HCT116 (cell line): ENCODE results near the gene RPS16. TPM values are rescaled to one million over a fixed set of nuclear protein-coding genes. Genes with fewer than 3 reads are reported as not detected.

Experiments
- ATAC-seq: fragments of 200-7000 bp; cut with Tn5 transposase; 2 replicates; pipeline ENCODE4 v1.9.1; 2020; ENCODE audit warnings: mild to moderate bottlenecking, moderate library complexity
- BruUV-seq: library from RNA; stranded (reverse); fragments of 400-500 nt; replicated peaks from 2 replicates; lab custom pipeline; 2021; lab: Mats Ljungman, UMichigan
- CTCF ChIA-PET: fragments of 300-600 bp; sonication (Branson Sonifier 250); formaldehyde crosslinking; loops from one replicate; lab custom pipeline; 2021; ENCODE audit warnings: antibody characterized with exemption; lab: Charles Lee
- POLR2A ChIA-PET: fragments of 300-600, 350-600 bp; sonication (Branson Sonifier 250); formaldehyde crosslinking; loops from one replicate; lab custom pipeline; 2021; ENCODE audit warnings: antibody characterized with exemption; lab: Charles Lee
- RAD21 ChIA-PET, 2 experiments: fragments of 300-600 bp; sonication (Branson Sonifier 250); formaldehyde crosslinking; loops; one replicate each; lab custom pipeline; 2023; ENCODE audit warnings: low total read pairs in 2 of 2; ENCODE audit not compliant: uncharacterized antibody in 2 of 2, unreplicated experiment in 2 of 2, low non-redundant PET in 1 of 2; lab: Charles Lee
- DNase-seq: peaks from one replicate; pipeline ENCODE4 v3.0.0-alpha.2; 2010; ENCODE audit warnings: low read depth, low spot score
- H2AFZ ChIP-seq: fragments of 200-600 bp; shearing (Covaris generic), sonication (generic); 2 replicates; pipeline ENCODE4 v1.6.1; 2017; ENCODE audit warnings: low read depth, mixed run types, mixed read lengths, antibody characterized with exemption, low read length; ENCODE audit not compliant: poor library complexity, severe bottlenecking
- H3K27ac ChIP-seq: 2 replicates; pipeline ENCODE4 v1.5.1; 2012; ENCODE audit warnings: low read depth, low read length
- H3K27me3 ChIP-seq: fragments of 200-600 bp; sonication (generic); 2 replicates; pipeline ENCODE4 v1.6.1; 2016; ENCODE audit warnings: mixed run types, low read length, mixed read lengths; ENCODE audit not compliant: insufficient read depth
- H3K36me3 ChIP-seq, 2 experiments: fragments of 200-500 bp in 1 of 2; fragments of 200-600 bp in 1 of 2; sonication (Bioruptor generic) in 1 of 2; sonication (generic) in 1 of 2; 2 replicates each; pipeline versions ENCODE4 v1.5.1 to v1.6.1; 2014 to 2016; ENCODE audit warnings: low read length in 2 of 2, inconsistent platforms in 1 of 2, mixed read lengths in 1 of 2, mixed run types in 1 of 2; ENCODE audit not compliant: insufficient read depth in 2 of 2, control insufficient read depth in 1 of 2
- H3K4me1 ChIP-seq, 2 experiments: fragments of 200-600 bp in 1 of 2; sonication (generic) in 1 of 2; 2 replicates each; pipeline versions ENCODE4 v1.5.1 to v1.6.1; 2012 to 2017; ENCODE audit warnings: low read length in 2 of 2, inconsistent platforms in 1 of 2, mild to moderate bottlenecking in 1 of 2, mixed read lengths in 1 of 2, mixed run types in 1 of 2, moderate library complexity in 1 of 2; ENCODE audit not compliant: insufficient read depth in 2 of 2, control insufficient read depth in 1 of 2
- H3K4me2 ChIP-seq: fragments of 200-600 bp; sonication (generic); 2 replicates; pipeline ENCODE4 v1.6.1; 2017; ENCODE audit warnings: mixed run types, low read length, mixed read lengths
- H3K4me3 ChIP-seq, 2 experiments: fragments of 200-600 bp in 1 of 2; sonication (generic) in 1 of 2; replicated peaks in 1 of 2; 2 replicates each; pipeline ENCODE4 v1.5.1; 2011 to 2016; ENCODE audit warnings: low read length in 2 of 2, control low read depth in 1 of 2, low read depth in 1 of 2, mild to moderate bottlenecking in 1 of 2, mixed read lengths in 1 of 2, mixed run types in 1 of 2
- H3K79me2 ChIP-seq: fragments of 200-600 bp; sonication (generic); 2 replicates; pipeline ENCODE4 v1.6.1; 2017; ENCODE audit warnings: mild to moderate bottlenecking, mixed run types, low read length, moderate library complexity, mixed read lengths; ENCODE audit not compliant: insufficient read depth
- H3K9ac ChIP-seq: fragments of 200-600 bp; sonication (generic); 2 replicates; pipeline ENCODE4 v1.6.1; 2016; ENCODE audit warnings: low read length, mixed read lengths
- H3K9me2 ChIP-seq: fragments of 200-600 bp; sonication (generic), shearing (Covaris generic); 2 replicates; pipeline ENCODE4 v1.6.1; 2017; ENCODE audit warnings: mixed run types, mild to moderate bottlenecking, moderate library complexity; ENCODE audit not compliant: insufficient read depth
- H3K9me3 ChIP-seq, 2 experiments: fragments of 200-500 bp in 1 of 2; fragments of 200-600 bp in 1 of 2; sonication (Bioruptor generic) in 1 of 2; sonication (generic) in 1 of 2; 2 replicates each; pipeline ENCODE4 v1.6.1; 2014 to 2017; ENCODE audit warnings: low read length in 2 of 2, mixed read lengths in 2 of 2, inconsistent platforms in 1 of 2, low read depth in 1 of 2, mild to moderate bottlenecking in 1 of 2, mixed run types in 1 of 2, moderate library complexity in 1 of 2; ENCODE audit not compliant: control insufficient read depth in 1 of 2, insufficient read depth in 1 of 2
- H4K20me1 ChIP-seq: fragments of 200-600 bp; sonication (generic), shearing (Covaris generic); 2 replicates; pipeline ENCODE4 v1.6.1; 2017; ENCODE audit warnings: mixed run types, mild to moderate bottlenecking, moderate library complexity; ENCODE audit not compliant: insufficient read depth
- ATF3 ChIP-seq: IDR thresholded peaks from 2 replicates; pipeline ENCODE4 v1.6.1; 2012
- CTCF ChIP-seq, 3 experiments: fragments of 200-600 bp in 1 of 3; sonication (generic) in 1 of 3; IDR thresholded peaks in 2 of 3; conservative IDR thresholded peaks in 1 of 3; 2 replicates each; pipeline ENCODE4 v1.5.1; 2012 to 2017; ENCODE audit warnings: low read depth in 2 of 3, low read length in 2 of 3, antibody characterized with exemption in 1 of 3, borderline replicate concordance in 1 of 3, control low read depth in 1 of 3, mild to moderate bottlenecking in 1 of 3, mixed read lengths in 1 of 3, mixed run types in 1 of 3, moderate library complexity in 1 of 3; ENCODE audit not compliant: insufficient read depth in 1 of 3
- EGR1 ChIP-seq: IDR thresholded peaks from 2 replicates; pipeline ENCODE4 v1.6.1; 2012; ENCODE audit warnings: low read depth
- JUND ChIP-seq: IDR thresholded peaks from 2 replicates; pipeline ENCODE4 v1.6.1; 2012
- MAX ChIP-seq: IDR thresholded peaks from 2 replicates; pipeline ENCODE4 v1.6.1; 2012
- POLR2A ChIP-seq: IDR thresholded peaks from 2 replicates; pipeline ENCODE4 v1.7.0; 2011; ENCODE audit warnings: borderline replicate concordance; ENCODE audit not compliant: insufficient read depth, insufficient read length; ENCODE audit errors: extremely low read depth
- TCF7L2 ChIP-seq: IDR thresholded peaks from 2 replicates; pipeline ENCODE4 v1.7.0; 2011; ENCODE audit warnings: borderline replicate concordance, inconsistent platforms; ENCODE audit not compliant: insufficient read depth, insufficient read length; ENCODE audit errors: extremely low read depth
- ZFX ChIP-seq: fragments of 450-650 bp; IDR thresholded peaks from 2 replicates; pipeline ENCODE4 v1.6.1; 2017
- ZNF274 ChIP-seq: fragments of 200-500 bp; sonication (Bioruptor generic); IDR thresholded peaks from 2 replicates; pipeline ENCODE4 v1.6.1; 2014; ENCODE audit warnings: mild to moderate bottlenecking, low read depth, low read length, inconsistent platforms
- intact Hi-C: fragments of 100-400 bp; cut with micrococcal nuclease; formaldehyde crosslinking; loops from 2 replicates; pipeline ENCODE4 v1.10.0; 2022
- total RNA-seq: library from RNA; stranded (reverse); gene quantifications from one replicate; pipeline ENCODE4 v1.2.1, GENCODE V29; 2021; ENCODE audit not compliant: unreplicated experiment

RPS16 gene
- total RNA-seq, 1 experiment from 2014 or later, result 3,365 TPM

DNA sequence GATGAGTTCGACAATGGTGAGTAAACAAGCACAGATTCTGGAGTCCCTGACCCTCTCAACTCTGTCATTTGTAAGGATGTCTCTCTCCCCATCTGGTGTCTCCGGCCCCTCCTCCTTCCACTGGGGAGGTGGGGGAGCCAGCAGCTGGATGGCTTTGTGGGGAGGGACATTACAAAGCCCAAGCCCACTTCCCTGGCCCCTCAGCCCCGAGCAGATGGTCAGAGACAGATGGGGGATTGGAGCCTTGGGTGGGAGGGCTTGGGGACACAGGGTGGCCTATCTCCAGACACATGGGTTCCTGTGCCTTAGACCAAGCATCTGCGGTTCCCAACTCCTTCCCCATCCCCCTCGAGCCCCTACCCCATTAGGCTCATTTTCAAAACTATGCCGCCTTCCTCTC, 47.4 kb upstream of the RPS16 start (continued):
- TF ChIP-seq MAX, result no peak
- TF ChIP-seq TCF7L2, result no peak
- no peak for TF ChIP-seq ZFX
- TF ChIP-seq CTCF (IDR thresholded peaks at IDR 0.05 in 2 of 3, conservative IDR thresholded peaks at IDR 0.05 in 1 of 3; ENCODE audit: borderline replicate concordance in 1 of 3, insufficient read depth in 1 of 3, low read depth in 2 of 3, low read length in 2 of 3), result no peak

GRCh38 chr19:39481676-39482075, 45.9 kb upstream of the RPS16 start:
- ATAC-seq, result no peak
- intact Hi-C loops, result no loop called here
- peak overlapping the region; percentile 99 for H3K4me2 ChIP-seq
- no peak overlapping the region for H2AFZ ChIP-seq
- H3K4me3 ChIP-seq, result peak overlapping the region; percentile 99 to 100
- H3K27me3 ChIP-seq, result no peaks in the 10 kb centered on the region
- H3K9me2 ChIP-seq, result no peaks in the 10 kb centered on the region
- H3K9me3 ChIP-seq, result no peaks in the 10 kb centered on the region
- TF ChIP-seq ATF3 (no peak), EGR1 (no peak), JUND (no peak), ZNF274 (no peak), POLR2A (no peak)
- peak overlapping the region; percentile 87 for H3K27ac ChIP-seq
- H3K9ac ChIP-seq, result peak overlapping the region; percentile 100
- no peaks in the 10 kb centered on the region for H4K20me1 ChIP-seq
- peaks cover 15 to 31% of the 10 kb centered on the region in 2 experiments; a peak in 3 of 4 replicates for H3K36me3 ChIP-seq
- POLR2A ChIA-PET, result no interaction called here
- no peak for DNase-seq
- CTCF ChIA-PET, result no interaction called here
- H3K79me2 ChIP-seq, result peaks cover 58% of the 10 kb centered on the region
- RAD21 ChIA-PET, result no interaction called here
- peaks cover 6 to 16% of the 10 kb centered on the region in 2 experiments for H3K4me1 ChIP-seq
- no TSS peak for BruUV-seq
